H1 (cell line): ENCODE measurements around the gene ARSB. TPM values are rescaled to one million over a fixed set of nuclear protein-coding genes. Genes with fewer than 3 reads are reported as not detected.

Experiments
- CHD2 ChIP-seq: IDR thresholded peaks from 2 replicates; pipeline ENCODE4 v1.6.1; 2012; ENCODE audit warnings: low read length, improper control_type of control experiment
- CREB1 ChIP-seq: IDR thresholded peaks from 2 replicates; pipeline ENCODE4 v1.6.1; 2012; ENCODE audit warnings: inconsistent platforms
- JUN ChIP-seq: IDR thresholded peaks from 2 replicates; pipeline ENCODE4 v1.6.1; 2011; ENCODE audit warnings: low read depth, mild to moderate bottlenecking, improper control_type of control experiment, low read length
- KDM4A ChIP-seq: IDR thresholded peaks from one replicate; pipeline ENCODE4 v1.7.1; 2012; ENCODE audit warnings: low read depth, mild to moderate bottlenecking, moderate library complexity, low read length, inconsistent platforms; ENCODE audit not compliant: severe bottlenecking
- KDM5A ChIP-seq: fragments of 200-600 bp; IDR thresholded peaks from 2 replicates; pipeline ENCODE4 v1.7.1; 2012; ENCODE audit warnings: mild to moderate bottlenecking, low read length, inconsistent platforms, mixed read lengths
- POLR2A ChIP-seq, 2 experiments: IDR thresholded peaks; 1 replicate in 1 of 2; 2 replicates in 1 of 2; pipeline ENCODE4 v1.6.1; 2011; ENCODE audit warnings: low read depth in 2 of 2, low read length in 2 of 2, mild to moderate bottlenecking in 2 of 2; ENCODE audit errors: control extremely low read depth in 1 of 2
- SAP30 ChIP-seq: fragments of 300-600 bp; sonication (generic); IDR thresholded peaks from 2 replicates; pipeline ENCODE4 v1.7.1; 2012; ENCODE audit warnings: low read length, moderate library complexity, mild to moderate bottlenecking, inconsistent platforms; ENCODE audit not compliant: insufficient read depth, insufficient replicate concordance
- SIRT6 ChIP-seq: IDR thresholded peaks from one replicate; pipeline ENCODE4 v1.7.1; 2012; ENCODE audit warnings: low read length, inconsistent platforms
- TCF12 ChIP-seq: IDR thresholded peaks from 2 replicates; pipeline ENCODE4 v1.6.1; 2011; ENCODE audit warnings: low read depth, mild to moderate bottlenecking, low read length
- polyA plus RNA-seq, 7 experiments: library from polyadenylated mRNA; depleted of rRNA in 3 of 7; stranded (reverse) in 5 of 7; unstranded in 2 of 7; fragments of >200 nt in 5 of 7; fragments of 200-250 nt in 2 of 7; gene quantifications; 1 replicate in 5 of 7; 2 replicates in 1 of 7; 4 replicates in 1 of 7; pipeline versions ENCODE4 v1.2.1 to v1.2.3, GENCODE V29; 2011 to 2013; ENCODE audit warnings: missing spikeins in 2 of 7, mixed read lengths in 2 of 7
- total RNA-seq: library from RNA; stranded (reverse); fragmentation: NEBNext Ultra II Directional; extraction: Animal tissue kit (Norgen Biotek cat#: 25700); gene quantifications from 2 replicates; pipeline ENCODE4 v1.2.1, GENCODE V29; 2021
- TF ChIP-seq, protein P1 (sequence below): fragments of 300-600 bp; sonication (generic); IDR thresholded peaks from 2 replicates; pipeline ENCODE4 v1.7.1; 2012; ENCODE audit warnings: low read length, moderate library complexity, mild to moderate bottlenecking, inconsistent platforms; ENCODE audit not compliant: insufficient replicate concordance
- TF ChIP-seq, protein P2 (sequence below): IDR thresholded peaks from 2 replicates; pipeline ENCODE4 v1.6.1; 2012; ENCODE audit warnings: inconsistent platforms

Gene ARSB
- total and polyA plus RNA-seq, 2 of the 8 experiments (the other 6 are each of a cell fraction or from before 2014, with no cell fraction given): 6.4 to 13.9 TPM

DNA sequence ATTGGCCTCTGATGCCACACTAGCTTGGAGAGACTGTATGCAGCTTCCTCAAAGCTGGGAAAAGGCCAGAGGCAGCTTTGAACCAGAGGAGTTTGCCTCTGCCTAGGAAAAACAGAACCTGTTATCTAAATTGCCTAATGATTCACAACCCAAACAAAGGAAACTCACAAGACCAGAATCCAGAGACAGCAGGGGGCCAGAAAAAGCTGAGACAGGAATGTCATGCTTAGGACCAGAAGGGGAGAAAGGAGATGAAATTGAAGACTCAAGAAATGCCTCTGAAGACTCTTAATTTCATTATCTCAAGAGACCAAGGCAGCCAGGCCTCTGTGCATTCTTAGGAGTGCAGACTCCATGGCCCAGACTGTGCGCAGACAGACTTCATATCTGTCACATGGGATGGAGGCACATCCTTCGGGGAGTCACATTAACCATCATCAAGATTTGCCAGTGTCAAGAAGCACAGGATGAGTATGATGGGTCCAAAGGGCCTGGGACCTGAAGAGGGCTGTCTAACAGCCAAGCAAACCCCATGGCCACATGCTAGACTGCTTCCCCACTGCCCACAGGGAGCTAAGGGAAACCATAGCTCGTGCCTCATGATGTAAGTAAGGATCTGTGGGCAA, 57.3 kb downstream of the ARSB start (continued):
- TF ChIP-seq, protein P1, sequence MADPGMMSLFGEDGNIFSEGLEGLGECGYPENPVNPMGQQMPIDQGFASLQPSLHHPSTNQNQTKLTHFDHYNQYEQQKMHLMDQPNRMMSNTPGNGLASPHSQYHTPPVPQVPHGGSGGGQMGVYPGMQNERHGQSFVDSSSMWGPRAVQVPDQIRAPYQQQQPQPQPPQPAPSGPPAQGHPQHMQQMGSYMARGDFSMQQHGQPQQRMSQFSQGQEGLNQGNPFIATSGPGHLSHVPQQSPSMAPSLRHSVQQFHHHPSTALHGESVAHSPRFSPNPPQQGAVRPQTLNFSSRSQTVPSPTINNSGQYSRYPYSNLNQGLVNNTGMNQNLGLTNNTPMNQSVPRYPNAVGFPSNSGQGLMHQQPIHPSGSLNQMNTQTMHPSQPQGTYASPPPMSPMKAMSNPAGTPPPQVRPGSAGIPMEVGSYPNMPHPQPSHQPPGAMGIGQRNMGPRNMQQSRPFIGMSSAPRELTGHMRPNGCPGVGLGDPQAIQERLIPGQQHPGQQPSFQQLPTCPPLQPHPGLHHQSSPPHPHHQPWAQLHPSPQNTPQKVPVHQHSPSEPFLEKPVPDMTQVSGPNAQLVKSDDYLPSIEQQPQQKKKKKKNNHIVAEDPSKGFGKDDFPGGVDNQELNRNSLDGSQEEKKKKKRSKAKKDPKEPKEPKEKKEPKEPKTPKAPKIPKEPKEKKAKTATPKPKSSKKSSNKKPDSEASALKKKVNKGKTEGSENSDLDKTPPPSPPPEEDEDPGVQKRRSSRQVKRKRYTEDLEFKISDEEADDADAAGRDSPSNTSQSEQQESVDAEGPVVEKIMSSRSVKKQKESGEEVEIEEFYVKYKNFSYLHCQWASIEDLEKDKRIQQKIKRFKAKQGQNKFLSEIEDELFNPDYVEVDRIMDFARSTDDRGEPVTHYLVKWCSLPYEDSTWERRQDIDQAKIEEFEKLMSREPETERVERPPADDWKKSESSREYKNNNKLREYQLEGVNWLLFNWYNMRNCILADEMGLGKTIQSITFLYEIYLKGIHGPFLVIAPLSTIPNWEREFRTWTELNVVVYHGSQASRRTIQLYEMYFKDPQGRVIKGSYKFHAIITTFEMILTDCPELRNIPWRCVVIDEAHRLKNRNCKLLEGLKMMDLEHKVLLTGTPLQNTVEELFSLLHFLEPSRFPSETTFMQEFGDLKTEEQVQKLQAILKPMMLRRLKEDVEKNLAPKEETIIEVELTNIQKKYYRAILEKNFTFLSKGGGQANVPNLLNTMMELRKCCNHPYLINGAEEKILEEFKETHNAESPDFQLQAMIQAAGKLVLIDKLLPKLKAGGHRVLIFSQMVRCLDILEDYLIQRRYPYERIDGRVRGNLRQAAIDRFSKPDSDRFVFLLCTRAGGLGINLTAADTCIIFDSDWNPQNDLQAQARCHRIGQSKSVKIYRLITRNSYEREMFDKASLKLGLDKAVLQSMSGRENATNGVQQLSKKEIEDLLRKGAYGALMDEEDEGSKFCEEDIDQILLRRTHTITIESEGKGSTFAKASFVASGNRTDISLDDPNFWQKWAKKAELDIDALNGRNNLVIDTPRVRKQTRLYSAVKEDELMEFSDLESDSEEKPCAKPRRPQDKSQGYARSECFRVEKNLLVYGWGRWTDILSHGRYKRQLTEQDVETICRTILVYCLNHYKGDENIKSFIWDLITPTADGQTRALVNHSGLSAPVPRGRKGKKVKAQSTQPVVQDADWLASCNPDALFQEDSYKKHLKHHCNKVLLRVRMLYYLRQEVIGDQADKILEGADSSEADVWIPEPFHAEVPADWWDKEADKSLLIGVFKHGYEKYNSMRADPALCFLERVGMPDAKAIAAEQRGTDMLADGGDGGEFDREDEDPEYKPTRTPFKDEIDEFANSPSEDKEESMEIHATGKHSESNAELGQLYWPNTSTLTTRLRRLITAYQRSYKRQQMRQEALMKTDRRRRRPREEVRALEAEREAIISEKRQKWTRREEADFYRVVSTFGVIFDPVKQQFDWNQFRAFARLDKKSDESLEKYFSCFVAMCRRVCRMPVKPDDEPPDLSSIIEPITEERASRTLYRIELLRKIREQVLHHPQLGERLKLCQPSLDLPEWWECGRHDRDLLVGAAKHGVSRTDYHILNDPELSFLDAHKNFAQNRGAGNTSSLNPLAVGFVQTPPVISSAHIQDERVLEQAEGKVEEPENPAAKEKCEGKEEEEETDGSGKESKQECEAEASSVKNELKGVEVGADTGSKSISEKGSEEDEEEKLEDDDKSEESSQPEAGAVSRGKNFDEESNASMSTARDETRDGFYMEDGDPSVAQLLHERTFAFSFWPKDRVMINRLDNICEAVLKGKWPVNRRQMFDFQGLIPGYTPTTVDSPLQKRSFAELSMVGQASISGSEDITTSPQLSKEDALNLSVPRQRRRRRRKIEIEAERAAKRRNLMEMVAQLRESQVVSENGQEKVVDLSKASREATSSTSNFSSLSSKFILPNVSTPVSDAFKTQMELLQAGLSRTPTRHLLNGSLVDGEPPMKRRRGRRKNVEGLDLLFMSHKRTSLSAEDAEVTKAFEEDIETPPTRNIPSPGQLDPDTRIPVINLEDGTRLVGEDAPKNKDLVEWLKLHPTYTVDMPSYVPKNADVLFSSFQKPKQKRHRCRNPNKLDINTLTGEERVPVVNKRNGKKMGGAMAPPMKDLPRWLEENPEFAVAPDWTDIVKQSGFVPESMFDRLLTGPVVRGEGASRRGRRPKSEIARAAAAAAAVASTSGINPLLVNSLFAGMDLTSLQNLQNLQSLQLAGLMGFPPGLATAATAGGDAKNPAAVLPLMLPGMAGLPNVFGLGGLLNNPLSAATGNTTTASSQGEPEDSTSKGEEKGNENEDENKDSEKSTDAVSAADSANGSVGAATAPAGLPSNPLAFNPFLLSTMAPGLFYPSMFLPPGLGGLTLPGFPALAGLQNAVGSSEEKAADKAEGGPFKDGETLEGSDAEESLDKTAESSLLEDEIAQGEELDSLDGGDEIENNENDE: peak; percentile 62
- TF ChIP-seq JUN: no peak
- 0 out of 2 replicates have a peak, but pooled peaks have one; percentile 71 for TF ChIP-seq TCF12
- TF ChIP-seq CREB1: no peak
- no peak for TF ChIP-seq CHD2
- no peak for TF ChIP-seq SAP30
- no peak for TF ChIP-seq KDM5A
- TF ChIP-seq, protein P2, sequence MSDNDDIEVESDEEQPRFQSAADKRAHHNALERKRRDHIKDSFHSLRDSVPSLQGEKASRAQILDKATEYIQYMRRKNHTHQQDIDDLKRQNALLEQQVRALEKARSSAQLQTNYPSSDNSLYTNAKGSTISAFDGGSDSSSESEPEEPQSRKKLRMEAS: no peak
- TF ChIP-seq SIRT6: no peak
- no peak for TF ChIP-seq KDM4A
- no peak for TF ChIP-seq POLR2A (IDR thresholded peaks at IDR 0.05; ENCODE audit: control extremely low read depth in 1 of 2, low read depth in 2 of 2, low read length in 2 of 2)
